Mucosa of gallbladder (tissue), 1 donor: Measurements from ENCODE around the gene PRSS21. TPM values are rescaled to one million over a fixed set of nuclear protein-coding genes. Genes with fewer than 3 reads are reported as not detected.

ENCODE experiments used
- DNase-seq: peaks from one replicate; pipeline ENCODE4 v3.0.0-alpha.2; 2020; ENCODE audit warnings: low spot score
- total RNA-seq: library from RNA; stranded (reverse); gene quantifications from one replicate; pipeline ENCODE4 v1.2.1, GENCODE V29; 2021
- donor health status: DM: no; HTN: no; CAD: no.

PRSS21 gene
- total RNA-seq, 1 donor from 2014 or later: 4.4 TPM

DNA sequence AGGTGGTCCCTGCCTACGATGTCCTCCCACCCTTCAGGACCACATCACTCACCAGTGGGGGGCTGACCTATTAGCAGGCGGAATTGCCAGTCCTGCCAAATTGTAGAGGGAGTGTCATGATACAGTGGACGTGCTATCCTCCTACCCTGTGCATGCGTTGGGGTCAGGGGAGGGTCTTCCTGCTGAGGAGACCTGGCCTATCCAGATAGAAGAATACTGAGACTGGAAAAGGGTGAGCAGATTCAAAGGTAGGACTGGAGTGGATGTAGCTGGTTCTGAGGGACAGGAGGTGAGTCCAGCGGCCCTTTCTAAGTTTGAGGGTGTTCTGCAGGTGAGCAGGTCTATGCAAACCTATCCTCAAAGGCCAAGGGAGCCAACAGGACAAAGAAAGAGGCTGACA is 10.8 kb upstream of the PRSS21 start:
- no peak for DNase-seq

DNA sequence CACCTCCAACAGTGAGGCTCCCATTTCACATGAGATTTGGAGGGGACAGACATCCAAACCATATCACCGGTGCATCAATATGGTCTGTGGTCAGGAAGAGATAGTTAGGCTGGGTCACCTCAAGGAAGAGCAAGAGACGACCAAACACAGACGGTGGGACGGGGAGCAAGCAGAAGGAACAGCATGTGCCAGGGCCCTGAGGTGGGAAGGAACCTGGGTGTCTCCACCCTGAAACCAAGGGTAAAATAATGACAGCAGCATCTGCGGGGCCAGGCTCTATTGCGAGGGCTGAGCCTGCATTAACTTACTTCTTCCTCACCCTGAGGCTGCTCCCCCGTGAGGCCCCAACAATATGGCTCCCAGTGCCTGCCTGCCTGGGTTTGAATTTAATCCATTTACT is 8.9 kb upstream of the PRSS21 start:
- DNase-seq: no peak

DNA sequence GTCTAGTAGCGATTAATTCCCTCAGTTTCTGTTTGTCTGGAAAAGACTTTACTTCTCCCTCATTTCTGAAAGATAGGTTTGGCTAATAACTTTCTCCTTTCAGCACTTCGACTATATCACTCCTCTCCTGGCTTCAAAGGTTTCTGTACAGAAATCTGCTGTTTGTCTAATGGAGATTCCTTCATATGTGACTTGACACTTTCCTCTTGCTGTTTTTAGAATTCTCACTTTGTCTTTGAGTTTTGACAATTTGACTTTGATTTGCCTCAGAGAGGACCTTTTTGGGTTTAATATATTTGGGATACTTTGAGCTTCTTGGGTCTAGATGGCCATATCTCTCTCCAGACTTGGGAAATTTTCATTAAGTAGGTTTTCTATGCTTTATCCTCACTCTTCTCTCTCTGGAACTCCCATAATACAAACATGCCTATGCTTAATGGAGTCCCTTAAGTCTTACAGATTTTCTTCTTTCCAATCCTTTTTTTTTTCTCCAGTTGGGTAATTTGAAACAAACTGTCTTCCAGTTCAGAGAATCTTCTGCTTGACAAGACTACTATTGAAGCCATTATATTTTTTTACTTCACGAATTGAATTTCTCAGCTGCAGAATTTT is 7.8 kb upstream of the PRSS21 start:
- no peak for DNase-seq

DNA sequence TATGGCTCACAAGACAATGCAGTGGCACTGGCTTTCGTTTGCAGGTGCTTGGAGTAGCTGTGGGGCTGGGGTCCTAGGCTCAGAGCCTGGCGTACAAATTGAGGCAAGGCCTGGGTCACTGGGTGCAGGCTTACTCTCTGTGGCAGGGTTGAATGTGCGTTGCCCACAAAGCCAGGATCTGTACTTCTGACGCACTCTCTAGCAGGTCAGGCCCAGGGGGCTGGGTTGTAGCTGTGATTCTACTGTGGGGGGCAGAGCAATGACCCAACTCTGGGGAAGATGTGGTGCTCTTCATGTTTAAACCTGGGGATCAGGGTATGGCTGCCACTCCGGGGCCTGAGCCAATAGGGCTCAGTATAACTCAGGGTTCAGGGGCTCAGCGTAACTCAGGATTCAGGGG is 6.4 kb upstream of the PRSS21 start:
- DNase-seq: no peak

DNA sequence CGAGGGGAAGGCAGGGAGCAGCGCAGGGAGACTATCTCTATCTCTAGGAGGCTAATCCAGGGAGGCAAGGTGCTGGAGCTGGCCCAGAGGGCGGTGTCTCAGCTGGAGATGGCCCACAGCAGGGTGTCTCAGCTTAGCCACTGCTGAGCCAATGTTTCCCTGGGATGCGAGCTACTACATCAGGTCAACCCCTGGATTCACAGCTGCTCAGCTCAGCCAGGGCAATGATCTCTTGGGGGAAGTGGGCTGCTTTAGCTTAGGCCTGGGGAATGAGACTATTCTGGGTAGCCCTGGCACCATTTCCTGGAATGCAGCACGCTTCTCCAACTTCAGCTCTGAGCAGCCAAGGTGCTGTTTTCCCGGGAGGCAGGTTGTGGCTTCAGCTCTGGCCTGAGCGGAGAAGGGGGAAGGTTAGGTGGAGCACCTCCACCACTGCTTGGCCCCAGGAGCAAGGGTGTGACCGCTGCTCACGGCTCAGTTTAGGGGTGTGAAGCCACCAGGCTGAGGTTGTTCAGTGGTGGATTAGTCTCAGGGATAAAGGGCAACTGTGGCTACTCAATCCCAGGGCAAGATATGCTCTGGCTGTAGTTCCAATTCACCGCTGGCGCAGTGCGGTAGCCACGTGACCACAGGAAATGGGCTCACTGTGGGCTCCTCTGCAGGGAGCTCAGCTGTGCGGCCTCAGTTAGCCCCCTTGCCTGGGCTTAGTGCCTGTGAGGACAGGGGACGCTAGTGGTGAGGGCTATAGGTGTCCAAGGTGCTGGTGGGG is 5.2 kb upstream of the PRSS21 start:
- no peak for DNase-seq

DNA sequence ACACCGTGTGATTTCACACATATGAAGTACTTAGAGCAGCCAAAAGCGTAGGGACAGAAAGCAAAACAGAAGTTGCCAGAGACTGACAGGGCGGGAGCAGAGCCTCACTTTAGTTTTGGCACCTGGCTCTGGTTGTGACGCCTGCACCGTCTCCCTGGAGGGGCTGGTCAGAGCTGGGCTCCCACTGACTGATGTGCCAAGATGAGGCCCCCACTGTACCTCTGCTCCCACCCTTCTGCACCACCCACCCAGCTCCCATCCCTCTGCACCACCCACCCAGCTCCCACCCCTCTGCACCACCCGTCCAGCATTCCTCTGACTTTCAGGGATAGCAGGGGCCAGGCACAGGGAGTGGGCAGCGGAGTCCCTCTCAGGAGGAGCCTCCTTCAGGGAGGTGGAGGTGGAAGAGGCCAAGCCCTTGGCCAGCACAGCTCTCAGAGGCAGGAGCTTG is 3.2 kb upstream of the PRSS21 start:
- no peak for DNase-seq

DNA sequence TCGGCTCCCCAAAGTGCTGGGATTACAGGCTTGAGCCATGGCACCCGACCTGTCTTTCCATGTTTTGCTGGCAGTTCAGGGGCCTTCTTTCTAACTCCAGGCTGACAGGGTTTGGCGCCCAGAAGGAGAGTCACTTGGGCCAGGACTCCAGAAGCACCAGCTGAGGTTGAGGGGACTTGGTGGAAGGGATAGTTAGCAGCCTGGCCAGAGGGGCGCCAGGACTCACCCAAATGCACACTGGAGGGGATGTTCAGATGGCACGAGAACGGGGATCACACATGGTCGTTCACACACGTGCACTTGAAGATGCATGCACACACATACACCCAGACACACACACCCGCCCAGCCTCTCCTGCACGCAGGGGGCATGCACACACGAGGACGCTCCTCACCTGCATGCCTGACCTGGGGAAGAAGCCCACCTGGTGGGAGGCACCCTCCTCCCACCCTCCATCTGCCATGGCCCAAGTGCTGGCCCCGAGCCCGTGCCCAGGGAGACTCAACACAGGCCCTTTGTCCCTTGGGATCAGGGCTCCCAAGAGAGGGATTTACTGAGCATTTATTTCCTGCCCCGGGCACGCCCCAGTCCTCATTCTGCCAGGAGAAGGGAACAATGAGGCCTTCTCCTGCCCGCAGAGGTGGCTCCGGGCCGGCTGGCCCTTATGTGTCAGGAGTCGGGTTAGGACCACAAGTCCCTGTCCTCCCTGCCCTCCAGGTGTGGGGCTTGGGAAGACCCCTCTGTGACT is 2.3 kb upstream of the PRSS21 start:
- DNase-seq: no peak

DNA sequence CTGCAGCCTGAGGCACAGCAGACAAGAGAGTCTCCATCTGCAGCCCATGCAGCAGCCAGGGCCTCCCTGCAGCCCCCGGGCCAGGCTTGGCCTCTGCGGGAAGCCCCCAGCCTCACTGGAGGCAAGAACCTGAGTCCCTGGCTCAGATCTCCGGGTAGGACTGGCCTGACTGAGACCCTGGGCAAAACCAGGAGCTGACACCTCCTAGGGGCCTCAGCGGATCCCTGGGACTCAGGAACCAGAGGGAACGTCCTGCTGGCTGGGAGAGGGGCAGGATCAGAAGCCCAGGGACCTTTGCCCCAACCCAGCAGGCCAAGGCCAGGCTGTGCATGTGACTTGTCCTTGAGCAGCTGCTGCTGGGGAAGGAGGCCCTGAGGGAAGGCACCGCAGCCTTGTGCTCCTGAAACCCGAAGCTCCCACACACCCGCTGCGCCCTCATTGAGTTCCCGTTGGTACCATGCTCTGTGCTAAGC is 1.7 kb upstream of the PRSS21 start:
- DNase-seq: no peak

DNA sequence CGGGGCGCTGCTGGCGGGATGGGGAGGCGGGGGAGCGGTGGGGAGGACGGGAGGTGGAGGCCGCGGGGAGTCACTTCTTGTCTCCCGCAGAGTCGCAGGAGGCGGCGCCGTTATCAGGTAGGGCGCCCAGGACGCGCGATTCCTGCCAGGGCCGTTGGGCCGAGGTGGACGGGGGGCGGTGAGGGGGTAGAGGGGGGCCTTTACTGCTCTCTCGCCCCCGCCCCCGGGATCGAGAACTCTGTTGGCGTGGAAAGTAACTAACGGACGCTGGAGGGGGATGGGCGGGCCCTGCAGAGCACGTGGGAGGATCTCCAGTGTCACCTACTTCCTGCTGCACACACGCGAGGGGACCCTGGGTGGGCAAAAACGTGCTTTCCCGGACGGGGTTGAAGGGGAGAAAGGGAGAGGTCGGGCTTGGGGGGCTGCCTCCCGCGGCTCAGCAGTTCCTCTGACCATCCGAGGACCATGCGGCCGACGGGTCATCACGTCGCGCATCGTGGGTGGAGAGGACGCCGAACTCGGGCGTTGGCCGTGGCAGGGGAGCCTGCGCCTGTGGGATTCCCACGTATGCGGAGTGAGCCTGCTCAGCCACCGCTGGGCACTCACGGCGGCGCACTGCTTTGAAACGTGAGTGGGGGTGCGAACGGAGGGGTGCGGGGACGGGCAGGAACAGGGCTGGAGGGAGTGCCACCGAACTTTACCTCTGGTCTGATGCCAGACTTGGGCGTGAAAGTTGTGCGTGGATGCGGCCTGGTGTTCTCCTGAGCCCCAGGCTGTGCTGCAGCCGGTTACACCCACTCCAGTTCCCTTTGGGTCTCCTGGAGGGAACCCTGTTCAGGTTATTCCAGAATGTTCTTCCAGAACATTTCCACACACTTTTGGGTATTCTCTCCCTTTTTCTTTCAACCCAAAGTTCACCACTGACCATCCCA is 569 bp downstream of the PRSS21 start:
- DNase-seq: no peak

DNA sequence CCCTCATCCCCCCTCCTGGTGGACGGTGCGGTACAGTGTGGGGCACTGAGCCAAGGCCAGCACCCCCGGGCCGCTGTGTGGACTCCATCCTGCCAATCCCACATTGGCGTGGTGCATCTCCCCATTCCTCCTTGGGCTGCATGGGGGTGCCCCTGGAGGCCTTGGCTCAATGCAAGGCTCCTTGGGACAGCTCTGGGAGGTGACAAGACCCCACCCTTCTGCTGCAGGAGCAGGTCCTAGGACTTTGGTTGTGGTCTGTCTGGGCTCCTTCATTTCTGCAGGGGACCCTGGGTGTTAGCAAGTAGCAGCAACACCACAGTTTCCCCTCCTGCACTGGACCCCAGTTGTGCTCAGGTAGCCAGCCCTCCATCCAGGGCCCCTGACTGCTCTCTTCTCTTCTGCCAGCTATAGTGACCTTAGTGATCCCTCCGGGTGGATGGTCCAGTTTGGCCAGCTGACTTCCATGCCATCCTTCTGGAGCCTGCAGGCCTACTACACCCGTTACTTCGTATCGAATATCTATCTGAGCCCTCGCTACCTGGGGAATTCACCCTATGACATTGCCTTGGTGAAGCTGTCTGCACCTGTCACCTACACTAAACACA is 1.3 kb downstream of the PRSS21 start:
- no peak for DNase-seq

DNA sequence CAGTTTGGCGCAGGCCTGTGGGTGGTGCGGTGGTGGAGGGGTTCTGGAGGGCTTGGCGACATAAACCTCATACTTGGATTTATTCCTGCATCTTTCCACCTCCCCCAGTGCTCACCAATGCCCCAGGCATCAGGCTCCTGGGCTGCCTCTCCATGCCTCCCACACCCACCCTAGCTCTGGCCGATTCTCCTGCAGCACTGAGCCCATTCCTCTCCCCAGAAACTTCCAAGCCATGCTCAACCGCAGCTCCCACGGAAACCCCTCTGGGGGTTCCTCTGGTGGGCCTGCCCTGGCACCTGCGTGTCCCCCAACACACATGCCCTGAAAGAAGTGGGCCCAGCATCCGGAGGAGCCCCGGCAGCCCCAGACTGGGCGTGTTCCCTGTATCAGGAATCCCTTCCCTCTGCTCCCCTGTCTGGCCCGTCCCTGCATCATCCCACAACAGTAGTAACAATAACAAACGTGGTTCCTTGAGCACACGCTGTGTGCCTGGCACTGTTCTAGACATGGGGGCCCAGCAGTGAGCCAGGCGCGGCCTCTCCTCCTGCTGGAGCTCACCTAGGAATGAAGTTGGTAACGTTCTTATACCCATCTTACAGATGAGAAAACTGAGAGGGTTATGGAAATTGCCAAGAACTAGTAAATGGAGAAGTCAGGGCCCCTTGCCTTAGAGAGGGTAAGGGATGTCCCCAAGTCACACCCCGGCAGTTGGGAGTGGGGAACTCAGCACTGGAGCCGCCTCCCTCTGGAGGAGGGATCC is 2.3 kb downstream of the PRSS21 start:
- DNase-seq: no peak

DNA sequence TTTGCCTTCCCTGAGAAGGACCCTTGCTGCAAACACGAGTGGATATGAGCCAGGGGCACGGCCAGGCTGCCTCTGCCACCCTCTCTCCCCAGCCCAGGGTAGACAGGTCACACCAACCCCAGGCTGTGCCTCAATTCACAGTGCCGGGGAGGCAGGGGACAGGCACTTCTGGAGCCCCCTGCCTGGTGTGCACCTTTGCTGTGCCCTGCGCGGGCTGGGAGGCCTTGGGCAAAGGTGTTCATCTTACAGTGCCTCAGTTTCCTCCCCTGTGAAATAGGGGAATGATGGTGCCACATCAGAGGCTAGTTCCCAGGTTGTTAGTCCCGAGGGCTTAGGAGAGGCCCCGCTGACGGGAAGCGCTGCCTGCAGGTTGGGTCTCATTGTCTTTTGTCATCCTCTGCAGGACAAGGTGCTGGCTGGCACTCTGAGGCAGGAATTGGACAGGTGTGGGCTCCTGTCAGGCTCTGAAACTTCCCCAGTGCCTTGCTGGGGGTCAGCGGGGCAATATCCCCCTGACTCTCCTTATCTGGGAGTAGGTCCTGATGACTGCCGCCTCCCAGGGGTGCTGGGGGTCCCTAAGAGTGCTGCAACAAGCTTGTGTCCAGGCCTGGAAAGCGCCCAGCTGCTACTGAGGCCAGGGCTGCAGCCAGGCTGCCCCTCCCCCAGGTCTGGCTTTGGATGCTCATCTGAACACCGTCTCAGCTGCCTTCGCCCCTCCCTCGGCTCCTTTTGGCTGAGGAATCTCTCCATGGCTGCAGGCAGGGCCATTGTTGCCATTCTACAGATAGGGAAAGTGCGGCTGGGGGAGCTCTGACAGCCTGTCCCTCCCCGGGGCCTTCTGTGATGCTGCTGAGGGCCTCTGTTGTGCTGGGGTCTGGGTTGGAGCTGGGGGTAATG is 3.1 kb downstream of the PRSS21 start:
- DNase-seq: no peak

DNA sequence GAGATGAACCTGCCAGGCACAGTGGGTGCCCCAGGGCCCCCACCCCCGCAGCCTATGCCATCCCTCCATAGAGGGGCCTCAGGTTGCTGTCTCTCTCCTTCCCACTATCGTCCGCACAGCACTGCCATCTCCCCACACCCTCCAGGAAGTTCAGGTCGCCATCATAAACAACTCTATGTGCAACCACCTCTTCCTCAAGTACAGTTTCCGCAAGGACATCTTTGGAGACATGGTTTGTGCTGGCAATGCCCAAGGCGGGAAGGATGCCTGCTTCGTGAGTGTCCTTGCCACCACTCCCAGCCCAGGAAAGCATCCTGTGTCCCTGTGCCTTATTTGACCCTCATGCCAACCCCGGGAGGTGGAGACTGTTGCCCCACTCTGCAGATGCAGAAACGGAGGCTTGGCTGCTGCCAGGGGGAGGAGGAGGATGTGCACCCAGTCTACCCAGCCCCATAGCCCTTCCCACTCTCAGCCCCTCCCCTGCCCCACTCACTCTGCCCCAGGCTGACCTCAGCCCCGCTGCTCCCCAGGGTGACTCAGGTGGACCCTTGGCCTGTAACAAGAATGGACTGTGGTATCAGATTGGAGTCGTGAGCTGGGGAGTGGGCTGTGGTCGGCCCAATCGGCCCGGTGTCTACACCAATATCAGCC is 3.9 kb downstream of the PRSS21 start:
- no peak for DNase-seq

DNA sequence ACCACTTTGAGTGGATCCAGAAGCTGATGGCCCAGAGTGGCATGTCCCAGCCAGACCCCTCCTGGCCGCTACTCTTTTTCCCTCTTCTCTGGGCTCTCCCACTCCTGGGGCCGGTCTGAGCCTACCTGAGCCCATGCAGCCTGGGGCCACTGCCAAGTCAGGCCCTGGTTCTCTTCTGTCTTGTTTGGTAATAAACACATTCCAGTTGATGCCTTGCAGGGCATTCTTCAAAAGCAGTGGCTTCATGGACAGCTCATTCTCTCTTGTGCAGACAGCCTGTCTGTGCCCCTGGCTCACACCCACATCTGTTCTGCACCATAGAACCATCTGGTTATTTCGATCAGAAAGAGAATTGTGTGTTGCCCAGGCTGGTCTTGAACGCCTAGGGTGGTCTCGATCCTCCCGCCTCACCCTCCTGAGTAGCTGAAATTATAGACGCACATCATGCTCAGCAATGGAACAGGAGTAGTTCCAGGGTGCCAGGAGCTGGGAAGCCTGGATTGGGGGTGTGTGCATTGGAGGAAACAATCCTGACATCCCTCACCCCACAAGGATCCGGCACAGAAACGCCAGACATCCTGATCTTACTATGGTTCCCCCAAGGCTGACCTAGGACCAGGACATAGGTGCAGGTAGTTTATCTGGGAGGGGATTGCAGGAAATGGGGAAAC is 4.6 kb downstream of the PRSS21 start:
- DNase-seq: no peak

DNA sequence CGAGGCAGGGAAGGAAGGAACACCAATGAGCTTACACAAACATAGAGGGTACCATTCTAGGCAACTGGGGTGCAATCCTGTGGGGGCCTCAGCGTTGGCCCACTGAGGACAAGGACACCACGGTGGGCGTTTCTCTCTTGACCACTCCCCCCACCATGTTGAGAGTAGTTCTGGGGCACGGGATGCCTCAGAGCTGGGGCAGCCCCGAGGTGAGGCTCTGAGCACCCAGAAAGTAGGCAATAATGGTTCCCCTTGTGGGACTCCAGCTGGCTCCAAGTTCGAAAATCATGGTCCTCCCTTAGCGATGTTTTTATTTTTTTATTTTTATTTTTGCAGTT is 5.1 kb downstream of the PRSS21 start:
- no peak for DNase-seq

DNA sequence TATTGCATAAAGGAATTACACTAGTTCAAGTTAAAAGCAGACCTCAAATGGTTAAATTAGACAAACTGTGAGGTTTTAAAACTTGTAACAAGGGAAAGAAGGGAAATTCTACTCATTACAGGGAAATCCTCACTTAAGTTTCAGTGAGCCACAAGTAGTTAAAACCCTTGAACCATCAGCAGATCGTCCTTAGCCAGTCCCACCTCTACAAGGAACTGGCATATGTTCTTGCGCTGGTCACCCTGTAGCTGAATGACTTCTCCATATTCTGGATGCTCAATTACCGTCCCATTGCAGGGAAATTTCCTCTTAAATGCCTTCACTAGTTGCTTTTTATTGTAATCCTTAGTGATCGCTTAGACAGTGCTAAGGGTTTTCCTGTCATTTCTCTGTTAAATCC is 5.5 kb downstream of the PRSS21 start:
- no peak for DNase-seq

DNA sequence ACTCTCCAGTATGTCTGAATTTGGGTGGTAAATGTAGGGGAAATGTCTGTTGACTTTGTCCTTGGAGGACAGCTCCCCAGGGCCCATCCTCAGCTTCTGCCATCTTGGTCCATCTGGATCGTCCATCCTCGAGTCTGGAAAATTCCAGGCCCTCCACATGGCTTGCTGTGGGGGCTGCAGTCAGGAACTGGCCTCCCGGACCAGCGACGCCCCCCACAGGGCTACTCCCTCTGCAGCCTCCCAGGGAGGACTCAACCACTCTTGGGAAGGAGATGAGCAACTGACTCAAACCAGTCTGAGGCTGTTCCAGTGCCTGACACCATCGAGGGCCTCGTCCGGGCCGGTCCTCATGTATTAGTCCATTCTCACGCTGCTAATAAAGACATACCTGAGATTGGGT is 7.6 kb downstream of the PRSS21 start:
- no peak for DNase-seq

DNA sequence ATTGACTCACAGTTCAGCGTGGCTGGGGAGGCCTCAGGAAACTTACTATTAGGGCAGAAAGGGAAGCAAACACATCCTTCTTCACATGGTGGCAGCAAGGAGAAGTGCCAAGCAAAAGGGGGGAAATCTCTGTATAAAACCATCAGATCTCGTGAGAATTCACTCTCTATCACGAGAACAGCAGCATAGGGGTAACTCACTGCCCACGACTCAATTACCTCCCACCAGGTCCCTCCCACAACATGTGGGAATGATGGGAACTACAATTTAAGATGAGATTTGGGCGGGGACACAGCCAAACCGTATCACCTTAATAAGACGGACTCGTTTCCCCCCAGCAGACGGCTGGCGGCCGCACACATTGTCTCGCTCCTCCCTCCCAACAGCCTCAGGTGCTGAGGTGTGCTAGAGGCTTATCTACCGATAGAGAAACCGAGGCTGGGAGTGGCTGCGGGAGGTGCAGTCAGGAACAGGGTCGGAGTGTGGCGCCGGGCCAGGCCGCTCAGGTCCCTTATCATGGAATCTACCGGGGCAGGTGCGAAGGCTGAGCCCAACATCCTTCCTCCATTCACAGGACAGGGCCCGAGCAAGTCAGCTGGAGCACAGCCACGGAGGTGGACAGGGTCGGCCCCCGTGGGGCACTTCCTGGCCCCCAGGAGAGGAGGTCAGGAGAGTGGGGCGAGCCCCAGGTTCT is 8.2 kb downstream of the PRSS21 start:
- DNase-seq: no peak
